ENCODE results near the gene JUND.

DNA sequence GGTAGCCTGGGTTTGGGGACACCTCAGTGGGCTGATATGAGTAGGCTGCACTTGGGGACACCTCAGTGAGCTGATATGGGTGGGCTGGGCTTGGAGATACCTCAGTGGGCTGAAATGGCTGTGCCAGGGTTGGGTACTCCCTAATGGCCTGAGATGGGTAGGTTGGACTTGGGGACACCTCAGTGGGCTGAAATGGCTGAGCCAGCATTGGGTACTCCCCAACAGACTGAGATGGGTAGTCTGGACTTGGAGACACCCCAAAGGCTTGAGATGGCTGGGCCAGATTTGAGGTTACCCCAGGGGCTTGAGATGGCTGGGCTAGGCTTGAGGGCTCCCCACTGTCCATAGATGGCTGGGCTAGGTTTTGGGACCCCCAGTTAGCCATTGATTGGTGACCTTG lies 19.3 kb downstream of the JUND start:
- TF ChIP-seq, protein P1, sequence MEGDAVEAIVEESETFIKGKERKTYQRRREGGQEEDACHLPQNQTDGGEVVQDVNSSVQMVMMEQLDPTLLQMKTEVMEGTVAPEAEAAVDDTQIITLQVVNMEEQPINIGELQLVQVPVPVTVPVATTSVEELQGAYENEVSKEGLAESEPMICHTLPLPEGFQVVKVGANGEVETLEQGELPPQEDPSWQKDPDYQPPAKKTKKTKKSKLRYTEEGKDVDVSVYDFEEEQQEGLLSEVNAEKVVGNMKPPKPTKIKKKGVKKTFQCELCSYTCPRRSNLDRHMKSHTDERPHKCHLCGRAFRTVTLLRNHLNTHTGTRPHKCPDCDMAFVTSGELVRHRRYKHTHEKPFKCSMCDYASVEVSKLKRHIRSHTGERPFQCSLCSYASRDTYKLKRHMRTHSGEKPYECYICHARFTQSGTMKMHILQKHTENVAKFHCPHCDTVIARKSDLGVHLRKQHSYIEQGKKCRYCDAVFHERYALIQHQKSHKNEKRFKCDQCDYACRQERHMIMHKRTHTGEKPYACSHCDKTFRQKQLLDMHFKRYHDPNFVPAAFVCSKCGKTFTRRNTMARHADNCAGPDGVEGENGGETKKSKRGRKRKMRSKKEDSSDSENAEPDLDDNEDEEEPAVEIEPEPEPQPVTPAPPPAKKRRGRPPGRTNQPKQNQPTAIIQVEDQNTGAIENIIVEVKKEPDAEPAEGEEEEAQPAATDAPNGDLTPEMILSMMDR (conservative IDR thresholded peaks at IDR 0.05; ENCODE audit: low read depth in 2 of 2) = no peak
- TF ChIP-seq, protein P2, sequence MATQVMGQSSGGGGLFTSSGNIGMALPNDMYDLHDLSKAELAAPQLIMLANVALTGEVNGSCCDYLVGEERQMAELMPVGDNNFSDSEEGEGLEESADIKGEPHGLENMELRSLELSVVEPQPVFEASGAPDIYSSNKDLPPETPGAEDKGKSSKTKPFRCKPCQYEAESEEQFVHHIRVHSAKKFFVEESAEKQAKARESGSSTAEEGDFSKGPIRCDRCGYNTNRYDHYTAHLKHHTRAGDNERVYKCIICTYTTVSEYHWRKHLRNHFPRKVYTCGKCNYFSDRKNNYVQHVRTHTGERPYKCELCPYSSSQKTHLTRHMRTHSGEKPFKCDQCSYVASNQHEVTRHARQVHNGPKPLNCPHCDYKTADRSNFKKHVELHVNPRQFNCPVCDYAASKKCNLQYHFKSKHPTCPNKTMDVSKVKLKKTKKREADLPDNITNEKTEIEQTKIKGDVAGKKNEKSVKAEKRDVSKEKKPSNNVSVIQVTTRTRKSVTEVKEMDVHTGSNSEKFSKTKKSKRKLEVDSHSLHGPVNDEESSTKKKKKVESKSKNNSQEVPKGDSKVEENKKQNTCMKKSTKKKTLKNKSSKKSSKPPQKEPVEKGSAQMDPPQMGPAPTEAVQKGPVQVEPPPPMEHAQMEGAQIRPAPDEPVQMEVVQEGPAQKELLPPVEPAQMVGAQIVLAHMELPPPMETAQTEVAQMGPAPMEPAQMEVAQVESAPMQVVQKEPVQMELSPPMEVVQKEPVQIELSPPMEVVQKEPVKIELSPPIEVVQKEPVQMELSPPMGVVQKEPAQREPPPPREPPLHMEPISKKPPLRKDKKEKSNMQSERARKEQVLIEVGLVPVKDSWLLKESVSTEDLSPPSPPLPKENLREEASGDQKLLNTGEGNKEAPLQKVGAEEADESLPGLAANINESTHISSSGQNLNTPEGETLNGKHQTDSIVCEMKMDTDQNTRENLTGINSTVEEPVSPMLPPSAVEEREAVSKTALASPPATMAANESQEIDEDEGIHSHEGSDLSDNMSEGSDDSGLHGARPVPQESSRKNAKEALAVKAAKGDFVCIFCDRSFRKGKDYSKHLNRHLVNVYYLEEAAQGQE (IDR thresholded peaks at IDR 0.05; ENCODE audit: unreplicated experiment) = no peak
- TF ChIP-seq EZH2phosphoT487 (IDR thresholded peaks at IDR 0.05; ENCODE audit: unreplicated experiment) (no peak), NANOG (IDR thresholded peaks at IDR 0.05; ENCODE audit: borderline replicate concordance) (no peak)
